Thyroid gland (tissue), 4 donors: Measurements from ENCODE around the gene IGLON5.

Experiments
- CTCF ChIP-seq, 6 experiments: fragments of 200-600 bp in 3 of 6; fragments of 450-650 bp in 3 of 6; sonication (generic) in 3 of 6; IDR thresholded peaks; one replicate each; pipeline ENCODE4 v1.5.1; 2016 to 2019; ENCODE audit warnings: antibody characterized with exemption in 6 of 6, mild to moderate bottlenecking in 2 of 6, inconsistent platforms in 1 of 6, moderate library complexity in 1 of 6
- POLR2A ChIP-seq, 2 donors: fragments of 450-650 bp; IDR thresholded peaks; one replicate each; pipeline ENCODE4 v1.6.1; 2017; ENCODE audit warnings: antibody characterized with exemption in 2 of 2, mild to moderate bottlenecking in 2 of 2, moderate library complexity in 1 of 2

- TF ChIP-seq CTCF (IDR thresholded peaks at IDR 0.05) (no peak), POLR2A (IDR thresholded peaks at IDR 0.05) (peak in 1 of 2 donors; percentile 90)
Measured at GRCh38 chr19:51366389-51367254, 55.2 kb downstream of the IGLON5 start.
